HCT116 (cell line): ENCODE results near the gene SESN1.

ENCODE experiments used
- EZH2 ChIP-seq: fragments of 200-600 bp; sonication (generic); IDR thresholded peaks from 2 replicates; pipeline ENCODE4 v1.6.1; 2017; ENCODE audit warnings: antibody characterized with exemption, mixed run types
- FOSL1 ChIP-seq: IDR thresholded peaks from 2 replicates; pipeline ENCODE4 v1.6.1; 2012; ENCODE audit warnings: low read depth
- POLR2A ChIP-seq: IDR thresholded peaks from 2 replicates; pipeline ENCODE4 v1.7.0; 2011; ENCODE audit warnings: borderline replicate concordance; ENCODE audit not compliant: insufficient read depth, insufficient read length; ENCODE audit errors: extremely low read depth
- SIN3A ChIP-seq: IDR thresholded peaks from 2 replicates; pipeline ENCODE4 v1.6.1; 2012; ENCODE audit warnings: low read depth
- ZFX ChIP-seq: fragments of 450-650 bp; IDR thresholded peaks from 2 replicates; pipeline ENCODE4 v1.6.1; 2017
- TF ChIP-seq, protein P1 (sequence below): IDR thresholded peaks from 2 replicates; pipeline ENCODE4 v1.6.1; 2012
- TF ChIP-seq, protein P2 (sequence below), 3 experiments: fragments of 200-600 bp in 1 of 3; sonication (generic) in 1 of 3; IDR thresholded peaks in 2 of 3; conservative IDR thresholded peaks in 1 of 3; 2 replicates each; pipeline ENCODE4 v1.5.1; 2012 to 2017; ENCODE audit warnings: low read depth in 2 of 3, low read length in 2 of 3, antibody characterized with exemption in 1 of 3, borderline replicate concordance in 1 of 3, control low read depth in 1 of 3, mild to moderate bottlenecking in 1 of 3, mixed read lengths in 1 of 3, mixed run types in 1 of 3, moderate library complexity in 1 of 3; ENCODE audit not compliant: insufficient read depth in 1 of 3

DNA sequence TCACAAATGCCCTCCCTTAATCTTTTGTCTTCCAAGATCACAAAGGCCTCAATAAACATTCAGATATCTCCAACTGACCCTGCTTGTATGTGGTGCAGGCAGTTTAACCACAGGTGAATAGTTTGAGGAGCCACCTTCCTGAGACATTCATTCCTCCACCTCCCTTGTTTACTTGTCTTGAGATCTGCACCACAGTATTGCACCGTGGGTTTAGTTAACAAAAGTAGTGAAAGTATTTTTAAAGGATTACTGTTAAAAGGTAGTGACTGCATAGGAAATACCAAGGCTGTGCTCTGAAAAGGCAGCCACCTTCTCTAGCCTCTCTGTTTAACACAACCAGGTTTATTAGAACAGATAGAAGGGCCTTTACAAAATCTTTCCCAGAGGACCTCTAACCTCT is 46.5 kb downstream of the SESN1 start:
- no peak for TF ChIP-seq EZH2
- no peak for TF ChIP-seq POLR2A
- TF ChIP-seq, protein P1, sequence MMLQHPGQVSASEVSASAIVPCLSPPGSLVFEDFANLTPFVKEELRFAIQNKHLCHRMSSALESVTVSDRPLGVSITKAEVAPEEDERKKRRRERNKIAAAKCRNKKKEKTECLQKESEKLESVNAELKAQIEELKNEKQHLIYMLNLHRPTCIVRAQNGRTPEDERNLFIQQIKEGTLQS, result no peak
- TF ChIP-seq, protein P2, sequence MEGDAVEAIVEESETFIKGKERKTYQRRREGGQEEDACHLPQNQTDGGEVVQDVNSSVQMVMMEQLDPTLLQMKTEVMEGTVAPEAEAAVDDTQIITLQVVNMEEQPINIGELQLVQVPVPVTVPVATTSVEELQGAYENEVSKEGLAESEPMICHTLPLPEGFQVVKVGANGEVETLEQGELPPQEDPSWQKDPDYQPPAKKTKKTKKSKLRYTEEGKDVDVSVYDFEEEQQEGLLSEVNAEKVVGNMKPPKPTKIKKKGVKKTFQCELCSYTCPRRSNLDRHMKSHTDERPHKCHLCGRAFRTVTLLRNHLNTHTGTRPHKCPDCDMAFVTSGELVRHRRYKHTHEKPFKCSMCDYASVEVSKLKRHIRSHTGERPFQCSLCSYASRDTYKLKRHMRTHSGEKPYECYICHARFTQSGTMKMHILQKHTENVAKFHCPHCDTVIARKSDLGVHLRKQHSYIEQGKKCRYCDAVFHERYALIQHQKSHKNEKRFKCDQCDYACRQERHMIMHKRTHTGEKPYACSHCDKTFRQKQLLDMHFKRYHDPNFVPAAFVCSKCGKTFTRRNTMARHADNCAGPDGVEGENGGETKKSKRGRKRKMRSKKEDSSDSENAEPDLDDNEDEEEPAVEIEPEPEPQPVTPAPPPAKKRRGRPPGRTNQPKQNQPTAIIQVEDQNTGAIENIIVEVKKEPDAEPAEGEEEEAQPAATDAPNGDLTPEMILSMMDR (IDR thresholded peaks at IDR 0.05 in 2 of 3, conservative IDR thresholded peaks at IDR 0.05 in 1 of 3; ENCODE audit: borderline replicate concordance in 1 of 3, insufficient read depth in 1 of 3, low read depth in 2 of 3, low read length in 2 of 3), result no peak
- TF ChIP-seq SIN3A, result no peak
- TF ChIP-seq FOSL1, result no peak
- no peak for TF ChIP-seq ZFX
